A549 (cell line): ENCODE results near the gene DTNB.

ENCODE experiments used
- EP300 ChIP-seq, 2 experiments: fragments of >200 bp; sonication (Bioruptor Twin); formaldehyde crosslinking; IDR thresholded peaks; 2 replicates in 1 of 2; 3 replicates in 1 of 2; pipeline ENCODE4 v1.6.1; 2016 to 2017
- JUN ChIP-seq, 2 experiments: fragments of >200 bp; sonication (Bioruptor Twin); formaldehyde crosslinking; IDR thresholded peaks; 2 replicates in 1 of 2; 3 replicates in 1 of 2; pipeline ENCODE4 v1.6.1; 2016 to 2017
- NPAS2 ChIP-seq: fragments of 250-450 bp; sonication (Bioruptor Pico); IDR thresholded peaks from 2 replicates; pipeline ENCODE4 v1.8.0; 2022; ENCODE audit warnings: mild to moderate bottlenecking, moderate library complexity, borderline replicate concordance
- POLR2A ChIP-seq: IDR thresholded peaks from 2 replicates; pipeline ENCODE4 v1.6.1; 2012; ENCODE audit warnings: mild to moderate bottlenecking, low read length
- ZC3H11A ChIP-seq: fragments of 450-650 bp; IDR thresholded peaks from 2 replicates; pipeline ENCODE4 v1.6.1; 2014; ENCODE audit warnings: antibody characterized with exemption, mild to moderate bottlenecking
- ZFP36 ChIP-seq: fragments of 450-650 bp; IDR thresholded peaks from 2 replicates; pipeline ENCODE4 v1.6.1; 2014; ENCODE audit warnings: borderline replicate concordance; ENCODE audit not compliant: partially characterized antibody

DNA sequence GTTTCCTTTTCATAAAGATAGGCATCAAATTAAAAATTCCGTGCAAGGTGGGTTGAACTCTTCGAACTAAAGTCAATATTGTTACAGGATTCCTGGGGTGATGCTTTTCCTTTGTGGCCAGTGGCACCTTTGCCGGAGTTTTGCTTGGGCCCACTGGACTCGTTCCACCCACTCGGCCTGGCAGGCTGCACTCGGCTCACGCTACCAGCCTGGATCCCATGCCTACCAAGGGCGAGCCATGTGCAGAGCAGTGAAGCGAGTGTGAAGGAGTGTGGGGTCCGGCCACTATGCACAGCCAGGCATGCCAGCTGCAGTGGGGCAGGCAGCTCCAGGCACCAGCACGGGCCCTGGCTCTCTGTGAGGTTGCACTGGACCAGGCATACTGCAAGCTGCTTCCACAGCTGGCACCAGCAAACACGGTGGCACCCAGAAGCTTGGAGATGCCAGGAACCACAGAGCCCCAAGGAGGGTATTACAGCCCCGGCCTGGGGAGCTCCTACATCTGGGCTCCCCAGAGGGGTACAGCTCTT lies 83.6 kb downstream of the DTNB start:
- TF ChIP-seq ZFP36 = no peak
- TF ChIP-seq NPAS2 (CRISPR knock-in tag) = no peak
- TF ChIP-seq EP300 (IDR thresholded peaks at IDR 0.05) = no peak
- TF ChIP-seq JUN (IDR thresholded peaks at IDR 0.05) = no peak
- TF ChIP-seq POLR2A = no peak
- no peak for TF ChIP-seq ZC3H11A
